AG10803 (cell line): ENCODE results near the gene AMMECR1L.
"Not testable (repeated sequence)": the region's sequence is repeated elsewhere in the genome, so short reads cannot be mapped to it uniquely, and the experiment has no call there.

Experiments
- DNase-seq: peaks from one replicate; pipeline ENCODE4 v3.0.0; 2010; ENCODE audit warnings: low read depth
- H3K4me3 ChIP-seq: 2 replicates; pipeline ENCODE4 v1.5.1; 2011; ENCODE audit warnings: mild to moderate bottlenecking, low read length, control low read depth
- CTCF ChIP-seq: conservative IDR thresholded peaks from 2 replicates; pipeline ENCODE4 v1.5.1; 2011; ENCODE audit warnings: mild to moderate bottlenecking, low read length, control low read depth, inconsistent platforms

AMMECR1L gene

GRCh38 chr2:127911737-127912136, 26.0 kb upstream of the AMMECR1L start:
- H3K4me3 ChIP-seq: no peak overlapping the region
- no peak for DNase-seq
- no peak for TF ChIP-seq CTCF

GRCh38 chr2:127910415-127910814, 24.7 kb upstream of the AMMECR1L start:
- no peak overlapping the region for H3K4me3 ChIP-seq
- DNase-seq: no peak
- no peak for TF ChIP-seq CTCF

- DNase-seq: no peak
- no peak for TF ChIP-seq CTCF
Measured at GRCh38 chr2:127909019-127909418, 23.3 kb upstream of the AMMECR1L start.

GRCh38 chr2:127907733-127908400, 22.1 kb upstream of the AMMECR1L start:
- not testable (repeated sequence) for H3K4me3 ChIP-seq, DNase-seq

More at GRCh38 chr2:127909019-127909418, 23.3 kb upstream of the AMMECR1L start:
- no peak overlapping the region for H3K4me3 ChIP-seq

GRCh38 chr2:127906206-127906926, 20.6 kb upstream of the AMMECR1L start:
- no peak overlapping the region for H3K4me3 ChIP-seq
- no peak for DNase-seq
- no peak for TF ChIP-seq CTCF

GRCh38 chr2:127901339-127902056, 15.7 kb upstream of the AMMECR1L start:
- no peak overlapping the region for H3K4me3 ChIP-seq
- no peak for TF ChIP-seq CTCF
- DNase-seq: peak; percentile 16

GRCh38 chr2:127897531-127898211, 11.9 kb upstream of the AMMECR1L start:
- DNase-seq: no peak
- TF ChIP-seq CTCF: no peak
- H3K4me3 ChIP-seq: no peak overlapping the region
